ENCODE data around the gene MSI2.
A peak's percentile ranks its signal among the peaks of the same experiment; 100 is the strongest.

MSI2 gene

DNA sequence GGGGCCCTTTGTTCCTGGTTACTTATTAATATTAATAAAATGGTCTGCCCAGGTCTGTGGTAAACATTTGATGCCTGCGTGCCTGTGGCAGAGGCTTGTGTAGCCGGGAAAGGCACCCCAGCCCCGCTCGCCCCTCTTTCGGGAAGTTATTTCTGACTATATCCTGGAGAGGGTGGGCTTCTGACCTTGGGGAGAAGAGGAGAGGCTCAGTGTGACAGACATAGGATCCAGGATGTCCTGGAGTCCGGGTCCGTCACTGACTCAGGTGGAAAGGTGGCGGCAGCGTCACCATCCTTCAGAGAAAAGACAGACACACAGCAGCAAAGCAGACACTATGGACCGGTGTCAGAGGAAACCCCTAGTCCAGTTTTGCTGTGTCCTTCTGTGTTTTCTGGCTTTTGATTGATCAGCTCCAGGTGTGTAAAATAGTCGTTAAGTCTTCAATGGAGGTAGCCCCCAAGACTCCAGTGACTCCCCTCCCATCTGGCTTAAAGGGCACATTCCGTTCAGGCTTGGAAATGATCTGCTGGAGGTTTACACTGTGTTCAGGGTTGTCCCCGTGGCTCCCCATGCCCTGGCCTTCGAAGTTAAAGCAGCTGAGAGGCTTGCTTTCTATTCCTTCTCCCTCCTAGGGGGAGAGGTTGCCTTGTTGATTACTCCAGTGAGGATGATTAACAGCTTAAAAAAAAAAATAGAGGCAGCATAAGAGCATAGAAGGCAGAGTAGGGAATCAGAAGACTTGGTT lies 407.2 kb downstream of the MSI2 start:
- no peak for DNase-seq (ENCODE audit: low read depth in 2 of 2)

DNA sequence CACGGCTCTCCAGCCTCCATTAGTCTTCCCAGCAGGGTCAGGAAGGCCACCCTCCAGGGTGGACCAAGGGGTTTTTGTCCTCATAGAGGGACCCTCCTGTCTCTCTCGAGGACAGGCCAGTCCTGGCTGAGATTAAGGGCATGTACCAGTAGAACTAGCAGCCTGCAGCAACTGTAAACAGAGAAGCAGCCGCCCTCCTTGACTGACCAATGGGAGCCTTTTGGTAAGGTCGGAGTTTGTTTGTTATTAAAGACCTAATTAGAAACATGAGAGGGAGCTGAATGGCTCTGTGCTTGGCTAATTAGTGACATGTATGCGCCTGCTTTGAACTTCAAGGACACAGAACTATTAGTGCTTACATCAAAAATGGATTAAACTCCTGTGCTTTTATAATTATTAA lies 408.8 kb downstream of the MSI2 start:
- no peak for DNase-seq (ENCODE audit: low read depth in 2 of 2)

DNA sequence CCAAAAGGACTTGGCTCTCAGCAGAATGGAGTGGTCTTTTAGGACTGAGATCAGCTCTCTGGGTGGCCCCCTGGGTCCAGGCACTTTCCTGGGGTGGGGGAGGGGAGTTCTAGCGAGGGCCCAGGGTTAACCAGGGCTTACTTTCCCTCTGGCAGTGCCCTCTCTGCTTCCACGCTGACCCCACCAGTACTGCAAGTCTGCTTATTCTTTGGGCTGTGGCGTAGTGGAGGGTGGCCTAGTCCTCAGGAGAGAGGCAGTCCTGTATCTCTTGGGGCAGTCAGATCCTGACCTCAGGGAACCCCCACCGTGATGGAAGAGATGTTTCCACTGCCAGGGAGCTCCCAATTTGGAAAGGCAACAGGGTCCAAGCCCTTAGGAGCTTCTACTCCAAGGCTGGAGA lies 409.4 kb downstream of the MSI2 start:
- no peak for DNase-seq (ENCODE audit: low read depth in 2 of 2)

DNA sequence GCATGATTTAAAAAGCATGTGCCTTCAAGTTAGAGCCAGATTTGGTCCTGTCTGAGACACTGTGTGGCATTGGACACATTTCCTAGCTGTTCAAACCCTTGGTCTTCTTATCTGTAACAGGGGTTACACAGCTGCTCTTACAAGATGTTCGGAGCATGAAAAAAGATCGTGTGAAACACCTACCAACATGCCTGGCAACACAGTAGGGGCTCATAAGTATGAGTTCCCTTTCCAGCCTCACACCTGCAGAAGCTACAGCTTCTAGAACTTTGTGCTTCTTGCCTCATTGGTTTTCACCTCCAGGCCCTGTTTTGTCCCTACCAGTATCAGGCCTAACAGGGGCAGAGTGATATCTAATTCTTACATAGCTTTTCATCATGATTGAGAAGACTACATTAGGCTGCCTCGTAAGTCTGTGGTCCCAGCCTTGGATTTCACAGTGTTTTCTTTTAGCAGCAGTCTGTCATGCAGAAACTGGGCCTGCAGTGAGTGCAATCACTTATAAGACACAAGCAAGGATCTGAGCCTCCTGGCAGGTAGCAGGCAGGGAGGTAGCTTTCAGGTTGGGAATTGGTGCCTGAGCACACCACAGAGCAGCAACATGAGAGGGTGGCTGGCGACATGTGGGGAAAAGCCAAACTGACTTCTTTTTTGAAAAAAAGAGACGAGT lies 410.0 kb downstream of the MSI2 start:
- DNase-seq (ENCODE audit: low read depth in 2 of 2), result no peak

DNA sequence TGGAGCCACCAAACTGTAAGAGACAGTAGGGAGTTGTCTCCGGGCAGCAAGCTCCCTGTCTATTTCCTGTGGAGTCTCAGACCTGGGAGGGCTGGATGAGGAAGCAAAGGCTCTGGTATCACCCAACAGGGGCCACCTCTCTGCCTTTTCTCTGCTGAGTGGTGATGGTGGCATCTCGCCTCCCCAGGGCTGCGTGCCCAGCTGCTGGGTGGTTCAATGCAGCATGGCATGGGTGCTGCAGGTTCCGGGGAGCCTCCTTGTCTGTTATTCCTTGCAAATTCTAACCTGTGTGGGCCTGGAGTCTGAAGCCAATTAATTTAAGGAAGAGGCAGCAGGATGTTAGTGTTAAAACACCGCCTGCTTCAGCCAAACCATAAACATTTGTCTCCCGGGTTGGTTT lies 410.6 kb downstream of the MSI2 start:
- DNase-seq (ENCODE audit: low read depth in 2 of 2), result no peak

DNA sequence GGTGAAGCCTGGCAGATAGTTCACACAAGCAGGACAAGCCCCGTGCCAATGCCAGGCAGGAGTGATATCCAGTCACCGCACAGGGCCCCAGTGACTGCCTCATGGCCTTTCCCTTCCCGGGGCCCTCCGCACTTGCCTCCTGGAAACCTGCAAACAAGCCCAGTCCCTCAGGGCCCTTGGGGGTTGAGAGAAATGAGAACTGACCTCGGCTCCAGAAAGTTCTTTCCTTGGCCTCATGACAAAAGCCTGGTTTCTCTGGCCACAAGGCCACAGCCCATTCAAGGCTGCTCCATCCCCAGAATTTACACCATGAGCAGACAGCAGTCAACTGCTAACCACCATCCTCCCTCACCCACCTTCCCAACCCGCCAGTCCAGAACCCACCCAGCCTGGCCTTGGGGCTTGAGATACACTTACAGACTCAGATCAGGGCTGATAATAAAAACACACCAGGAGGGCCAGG lies 411.2 kb downstream of the MSI2 start:
- no peak for DNase-seq (ENCODE audit: low read depth in 2 of 2)

DNA sequence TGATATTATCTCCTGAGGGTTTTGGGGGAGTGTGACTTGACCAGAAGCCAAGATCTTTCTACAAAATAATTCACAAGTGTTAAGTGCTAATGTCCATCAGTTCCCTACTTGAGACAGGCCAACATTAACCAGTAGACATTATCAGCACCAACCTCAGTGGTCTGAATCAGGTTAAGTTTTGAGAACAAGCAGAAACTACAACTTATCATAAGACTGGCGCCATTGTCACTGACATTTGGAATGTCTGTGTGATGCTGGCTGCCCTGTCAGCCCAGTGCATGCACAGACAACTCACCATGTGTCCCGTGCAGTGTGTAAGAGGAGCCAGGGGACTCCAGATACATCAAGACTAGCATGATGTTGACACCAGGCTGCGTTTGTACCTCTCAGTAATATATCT lies 412.0 kb downstream of the MSI2 start:
- no peak for DNase-seq (ENCODE audit: low read depth in 2 of 2)

DNA sequence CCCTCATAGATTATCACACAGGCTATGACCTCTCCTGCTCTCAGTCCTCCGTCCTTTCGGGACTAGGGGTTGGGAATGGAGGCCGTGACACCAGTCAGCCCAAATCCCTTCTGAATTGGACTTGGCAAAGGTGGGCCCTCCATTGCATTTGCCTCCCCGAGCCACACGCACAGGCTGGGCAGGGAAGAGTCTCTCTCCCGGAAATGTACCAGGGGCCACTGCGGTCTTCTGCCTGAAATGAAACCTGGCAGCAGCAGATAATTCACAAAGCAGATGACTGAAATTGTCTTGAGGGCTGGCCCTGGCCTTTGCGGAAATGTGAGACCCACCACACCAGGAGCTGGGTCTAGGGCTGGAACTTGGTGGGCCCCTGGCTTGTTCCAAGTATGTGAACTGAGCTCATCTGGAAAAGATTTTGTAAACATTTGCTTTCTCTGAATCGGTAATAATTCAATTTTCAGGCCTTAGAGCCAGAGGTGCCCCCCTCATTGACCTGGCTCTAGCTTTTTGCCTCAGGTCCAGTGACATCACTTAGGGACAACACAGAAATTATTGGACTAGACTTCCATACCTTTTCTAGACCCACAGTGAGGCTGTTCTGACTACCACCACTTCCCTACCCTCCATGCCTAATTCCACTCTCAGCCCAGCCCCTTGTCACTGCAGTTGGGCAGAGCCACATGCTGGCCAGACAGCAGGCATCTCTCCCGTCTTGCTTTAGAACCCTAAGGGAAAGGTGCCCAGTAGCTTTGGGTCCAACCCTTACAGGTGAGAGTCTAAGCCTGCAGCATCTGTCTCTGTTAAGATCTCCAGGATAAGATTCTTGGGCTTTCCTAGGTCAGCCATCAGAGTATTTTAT lies 413.6 kb downstream of the MSI2 start:
- no peak for DNase-seq (ENCODE audit: low read depth in 2 of 2)

DNA sequence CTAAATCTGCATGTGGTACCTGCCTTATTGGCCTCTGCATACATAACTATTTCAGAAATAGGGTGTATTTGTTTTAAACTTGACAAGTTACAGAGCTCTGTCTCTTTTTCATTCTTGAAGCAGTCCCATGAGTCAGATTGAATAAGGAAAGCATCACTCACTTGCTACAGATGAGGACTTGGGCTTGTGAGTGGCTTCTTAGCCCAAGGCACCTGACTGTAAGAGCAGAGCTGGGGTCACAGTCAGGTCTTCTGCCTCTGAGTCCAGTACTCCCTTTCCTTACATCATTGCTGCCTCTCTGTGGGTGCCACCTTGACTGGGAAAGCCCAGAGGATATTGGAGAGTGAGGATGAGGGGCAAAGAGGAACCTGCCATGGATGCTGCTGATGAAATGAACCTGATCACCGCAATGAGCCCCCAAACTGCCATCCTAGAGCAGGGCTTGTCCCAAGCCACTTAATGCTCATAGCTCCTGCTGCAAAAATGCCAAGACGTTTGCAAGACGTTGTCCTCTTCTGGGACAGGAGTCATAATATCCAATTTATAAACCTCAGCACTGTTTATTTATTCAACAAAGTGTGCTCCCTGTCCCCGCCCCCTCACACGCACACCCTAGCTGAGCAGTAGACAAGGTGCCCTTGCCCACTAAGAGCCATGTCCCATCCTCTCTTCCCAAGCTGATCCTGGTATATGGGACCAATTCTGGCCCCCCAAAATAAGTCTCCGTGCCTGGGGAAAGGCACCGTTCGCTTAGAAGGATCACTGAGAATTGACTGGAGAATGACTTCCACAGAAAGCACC lies 414.6 kb downstream of the MSI2 start:
- no peak for DNase-seq (ENCODE audit: low read depth in 2 of 2)

DNA sequence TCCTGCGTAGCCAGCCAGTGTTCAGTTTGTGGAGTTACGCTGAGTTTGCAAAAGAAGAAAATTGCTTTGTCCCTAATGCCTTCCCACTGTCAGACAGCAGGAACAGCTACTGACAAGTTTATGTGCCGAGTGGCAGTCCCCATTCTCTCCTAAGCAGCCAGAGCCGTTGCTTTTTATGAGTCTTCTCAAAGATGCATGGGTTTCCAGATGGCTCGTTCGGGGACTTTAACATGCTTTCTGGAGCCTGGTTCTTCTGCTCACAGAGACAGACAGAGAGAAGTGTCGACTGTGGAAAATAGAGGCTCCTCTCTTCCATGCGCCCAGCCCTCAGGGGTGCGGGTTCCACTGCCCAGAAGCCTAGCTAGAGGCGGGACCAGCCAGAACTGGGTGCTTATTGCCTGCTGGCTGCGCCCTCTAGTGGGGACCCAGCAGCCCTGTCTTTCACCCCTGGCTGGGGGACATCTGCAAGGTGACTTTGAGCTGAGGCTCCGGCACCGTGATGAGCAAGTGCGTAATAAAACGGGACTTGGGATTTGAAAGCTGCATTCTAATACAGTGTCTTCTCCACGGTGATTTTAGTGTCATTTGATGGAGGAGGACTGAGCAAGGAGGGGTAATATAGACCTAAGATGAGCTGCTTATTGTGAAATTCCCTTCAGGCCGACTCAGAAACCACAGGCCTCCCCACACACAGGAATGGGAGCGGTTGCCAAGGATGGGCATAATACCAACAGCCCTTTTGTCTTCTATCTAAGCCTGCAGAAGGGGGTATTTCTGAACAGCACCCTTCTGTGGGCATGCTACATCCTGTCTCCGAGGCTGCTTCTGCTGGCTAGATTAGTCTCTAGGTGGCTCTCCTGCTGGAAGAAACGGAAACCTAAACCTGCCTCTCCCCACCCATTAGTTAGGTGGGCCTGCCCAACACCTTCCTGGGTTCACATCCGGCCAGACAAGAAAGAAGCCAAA lies 415.6 kb downstream of the MSI2 start:
- peak in 1 of 2 donors; percentile 61 for DNase-seq (ENCODE audit: low read depth in 2 of 2)

DNA sequence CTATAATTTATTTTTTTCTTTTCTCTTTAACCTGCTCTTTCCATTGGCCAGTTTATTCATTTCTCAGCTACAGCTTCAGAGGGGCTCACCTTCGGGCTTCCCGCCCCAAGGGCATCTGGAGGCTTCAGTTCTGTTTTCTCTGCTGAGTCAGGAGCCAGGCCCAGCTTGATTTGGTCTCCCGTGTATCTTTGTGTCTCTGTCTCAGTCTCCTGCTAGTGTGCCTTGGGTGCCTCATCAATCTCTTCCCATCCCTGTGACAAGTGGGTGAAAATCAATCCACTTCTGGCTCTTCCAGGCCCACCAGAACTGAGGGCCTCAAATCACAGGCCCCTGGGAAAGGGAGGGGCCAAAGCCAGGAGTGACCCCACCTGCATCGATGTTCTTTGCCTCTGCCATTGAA lies 416.6 kb downstream of the MSI2 start:
- DNase-seq (ENCODE audit: low read depth in 2 of 2), result no peak

DNA sequence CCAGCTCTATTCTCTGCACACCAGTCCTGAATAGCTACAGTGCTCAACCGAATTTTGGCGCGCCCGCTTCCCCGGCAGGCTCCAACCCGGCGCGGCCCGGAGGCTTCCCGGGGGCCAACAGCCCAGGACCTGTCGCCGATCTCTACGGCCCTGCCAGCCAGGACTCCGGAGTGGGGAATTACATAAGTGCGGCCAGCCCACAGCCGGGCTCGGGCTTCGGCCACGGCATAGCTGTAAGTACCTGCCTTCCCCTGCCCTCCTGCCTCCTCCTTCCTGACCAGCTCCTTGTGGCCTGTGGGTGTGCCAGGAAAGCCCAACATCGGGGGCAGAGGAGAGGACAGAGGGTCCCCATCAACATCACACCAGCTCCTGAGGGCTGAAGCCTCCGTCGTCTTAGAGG lies 418.6 kb downstream of the MSI2 start:
- DNase-seq (ENCODE audit: low read depth in 2 of 2), result no peak

DNA sequence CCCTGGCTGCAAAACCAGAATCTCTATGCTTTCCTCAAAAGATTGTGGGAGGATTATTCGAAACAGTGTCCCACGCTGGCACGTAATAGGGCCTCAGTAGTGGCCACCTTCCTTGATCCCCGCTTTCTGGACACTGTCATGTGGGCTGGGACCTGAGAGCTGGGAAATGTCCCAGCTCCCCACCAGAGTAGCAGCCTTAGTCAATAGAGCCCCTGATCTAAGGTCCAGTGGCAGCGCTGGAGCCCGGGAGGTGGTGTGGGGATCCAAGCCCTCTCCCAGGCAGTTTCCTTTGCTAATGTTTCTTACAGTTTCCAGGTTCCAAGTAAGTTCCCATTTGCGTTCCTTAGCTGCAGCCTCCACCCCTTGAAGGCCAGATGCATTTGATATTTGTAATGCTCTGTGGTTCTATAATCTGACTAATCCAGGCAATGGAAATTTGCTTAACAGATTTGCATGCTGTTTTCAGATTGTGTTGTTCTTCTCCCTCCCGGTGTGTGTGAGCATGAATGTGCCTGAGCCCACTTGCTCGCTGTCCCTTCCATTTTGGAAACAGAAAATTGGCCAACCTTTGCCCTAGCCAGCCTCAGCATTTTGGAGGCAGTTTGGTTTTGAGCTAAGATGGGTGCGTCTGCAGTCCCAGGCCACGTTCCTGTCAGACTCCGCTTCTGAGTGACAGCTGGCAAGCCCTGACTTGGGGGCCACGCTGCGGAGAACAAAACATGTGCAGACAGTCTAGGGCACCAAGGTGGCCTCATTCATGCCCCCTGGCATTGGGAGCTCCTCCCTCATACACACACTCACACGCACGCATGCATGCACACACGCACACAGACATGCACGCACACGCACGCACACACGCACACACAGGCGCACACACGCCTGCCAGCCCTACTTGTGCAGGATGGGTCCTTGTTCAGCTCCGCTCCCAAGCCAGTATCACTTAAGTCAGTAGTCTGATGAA lies 419.4 kb downstream of the MSI2 start:
- no peak for DNase-seq (ENCODE audit: low read depth in 2 of 2)

DNA sequence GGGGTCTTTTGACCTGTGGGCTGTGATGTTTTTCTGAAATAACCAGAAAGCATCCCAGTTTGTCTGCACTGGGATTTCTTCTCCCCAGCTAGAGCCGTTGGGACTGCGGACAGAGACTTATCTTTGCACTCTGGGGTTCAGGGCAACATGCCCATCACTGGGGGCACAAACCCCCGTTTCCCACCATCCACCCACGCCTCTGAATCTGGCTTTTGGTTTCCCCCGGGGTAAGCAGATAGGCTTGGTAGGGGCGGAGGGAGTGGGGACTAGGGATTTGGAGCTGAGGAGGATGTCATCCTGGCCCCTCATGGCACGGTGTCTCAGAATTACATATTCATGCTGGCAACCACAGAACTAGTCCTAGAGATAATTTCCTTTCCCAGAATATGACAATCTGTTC lies 420.2 kb downstream of the MSI2 start:
- no peak for DNase-seq (ENCODE audit: low read depth in 2 of 2)

DNA sequence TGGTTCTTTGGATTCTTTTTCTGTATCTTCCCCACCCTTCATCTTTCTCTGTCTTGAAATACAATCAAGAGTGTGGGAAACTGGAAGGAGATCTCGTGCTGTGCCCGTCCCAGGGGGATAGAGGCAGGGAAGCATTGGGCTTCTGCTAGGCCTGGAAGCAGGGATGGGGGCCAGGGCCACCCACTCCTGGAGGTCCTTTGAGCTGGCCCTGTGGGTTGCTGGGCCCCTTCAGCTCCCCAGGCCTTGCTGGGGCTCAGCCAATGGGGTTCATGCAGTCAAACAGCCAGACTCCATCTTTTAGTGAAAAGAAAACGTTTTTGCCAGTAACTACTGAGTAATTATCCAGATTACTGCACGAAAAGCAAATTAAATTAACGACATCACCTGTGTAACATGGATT lies 421.0 kb downstream of the MSI2 start:
- no peak for DNase-seq (ENCODE audit: low read depth in 2 of 2)

DNA sequence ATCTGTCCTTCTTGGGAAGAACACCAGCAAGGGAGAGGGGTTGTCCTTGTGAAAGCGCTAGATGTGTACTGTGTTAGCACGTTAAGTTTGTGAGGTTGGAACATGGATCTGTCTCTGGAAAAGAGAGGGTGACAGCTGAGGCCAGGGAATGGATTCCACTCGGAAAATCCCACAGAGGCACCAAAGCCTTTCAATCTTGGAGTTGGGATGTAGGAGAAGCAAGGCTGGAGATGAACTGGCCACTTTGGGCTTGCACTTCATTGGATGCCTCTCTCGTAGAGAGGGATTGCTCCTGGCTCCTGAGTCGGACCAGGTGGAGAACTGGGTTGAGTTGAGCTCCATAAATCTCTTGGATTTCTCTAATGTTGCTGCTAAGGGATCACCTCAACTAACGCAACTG lies 421.5 kb downstream of the MSI2 start:
- DNase-seq (ENCODE audit: low read depth in 2 of 2), result no peak

DNA sequence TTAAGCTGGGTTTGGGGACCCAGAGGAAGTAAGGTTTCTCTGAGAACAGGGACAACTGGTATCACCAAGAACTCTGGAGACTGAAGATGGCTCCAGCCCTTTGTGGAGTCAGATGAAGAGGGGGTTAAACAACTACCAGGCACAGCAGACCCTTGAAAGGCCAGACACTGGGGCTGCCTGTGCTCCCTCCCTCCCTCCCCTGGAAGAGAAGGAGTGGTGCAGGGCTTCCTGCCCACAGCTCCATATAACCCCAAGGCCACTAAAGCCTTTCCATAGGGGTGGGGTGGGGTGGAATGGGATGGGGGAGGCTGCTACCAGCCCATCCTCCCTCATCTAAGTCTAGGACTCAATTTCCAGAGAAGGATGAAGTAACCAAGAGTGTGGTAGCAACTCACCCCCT lies 422.1 kb downstream of the MSI2 start:
- no peak for DNase-seq (ENCODE audit: low read depth in 2 of 2)

DNA sequence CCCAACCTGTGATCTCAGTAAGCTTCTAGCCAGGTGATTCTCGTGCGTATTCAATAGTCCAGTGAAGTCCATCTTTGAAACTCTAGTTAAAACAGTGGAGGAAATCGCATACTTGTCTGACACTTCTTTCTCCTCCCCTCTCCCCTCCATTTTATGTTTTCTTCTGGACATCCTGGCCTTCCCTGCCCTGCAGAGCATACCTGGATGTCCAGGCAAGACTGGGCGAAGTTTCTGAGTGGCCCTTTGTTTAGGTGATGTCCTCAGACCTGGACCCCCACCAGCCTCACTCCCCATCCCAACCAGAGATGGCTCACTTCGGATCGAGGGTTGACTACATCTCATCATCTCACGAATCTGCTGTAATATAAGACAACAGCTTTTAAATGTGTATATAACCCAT lies 423.0 kb downstream of the MSI2 start:
- DNase-seq (ENCODE audit: low read depth in 2 of 2), result no peak

DNA sequence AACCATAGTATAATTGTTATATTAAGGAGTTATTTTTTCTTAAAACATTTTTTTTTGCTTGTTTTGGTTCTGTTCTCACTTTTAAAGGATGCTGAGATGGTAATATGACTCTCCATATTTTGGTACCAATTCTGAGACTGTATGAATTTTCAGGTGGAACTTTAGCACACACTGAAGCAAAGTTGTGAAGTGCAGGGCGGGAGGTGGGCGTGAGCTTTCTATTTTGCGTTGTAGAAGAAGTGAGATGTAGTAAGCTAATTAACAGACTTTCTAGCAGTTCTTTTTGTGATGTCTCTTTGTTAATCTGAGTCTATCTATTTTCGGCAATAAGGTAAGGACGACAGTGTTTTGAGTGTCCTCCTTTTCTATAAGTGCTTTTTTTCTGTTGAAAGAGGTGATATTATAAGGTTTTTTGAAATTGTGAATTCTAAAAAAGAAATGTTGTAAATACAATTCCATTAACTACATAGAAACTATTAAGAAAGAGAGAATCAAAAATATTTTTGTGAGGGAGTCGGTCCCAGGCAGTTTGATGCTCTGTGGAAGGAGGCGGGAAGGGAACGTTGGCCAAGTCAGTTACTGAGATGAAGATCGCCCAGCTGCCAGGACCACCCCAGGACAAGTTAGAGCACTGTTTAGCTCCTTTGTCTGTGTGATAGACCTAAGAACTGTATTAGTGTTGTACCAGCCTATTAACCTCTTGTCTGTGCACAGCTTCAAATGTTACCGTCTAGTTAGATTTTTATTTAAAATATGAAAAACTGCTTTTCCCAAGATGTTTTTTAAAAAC lies 423.8 kb downstream of the MSI2 start:
- no peak for DNase-seq (ENCODE audit: low read depth in 2 of 2)

Data from stimulated activated CD8-positive, alpha-beta memory T cell treated with anti-CD3 and anti-CD28 coated beads, Interleukin-15, amount 100 ng/mL, for 48 hours (primary cell).